Activated T-cell treated with anti-CD3 and anti-CD28 coated beads for 48 hours (primary cell): ENCODE results near the gene RNF212.

ENCODE experiments used
- DNase-seq: peaks from one replicate; pipeline ENCODE4 v3.0.0-alpha.2; 2020; ENCODE audit warnings: low read depth

The RNF212 gene

GRCh38 chr4:1115528-1116293, 2.3 kb upstream of the RNF212 start:
- DNase-seq = no peak

DNA sequence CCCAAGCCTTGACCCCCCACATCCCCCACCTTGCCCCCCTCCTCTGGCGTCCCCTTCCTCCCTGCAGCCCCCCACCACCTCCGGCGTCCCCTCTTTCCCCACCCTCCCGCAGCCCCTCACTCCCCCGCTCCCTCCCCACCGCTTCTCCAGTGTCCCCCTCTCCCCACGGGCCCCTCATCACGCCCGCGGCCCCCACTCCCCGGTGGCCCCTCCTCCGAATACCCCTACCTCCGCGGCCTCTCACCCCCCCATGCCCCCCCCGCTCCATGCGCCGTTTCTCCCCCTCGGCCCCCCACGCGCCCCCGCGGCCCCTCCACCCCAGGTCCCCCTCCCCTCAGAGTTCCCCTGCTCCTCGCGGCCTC, 562 bp downstream of the RNF212 start:
- no peak for DNase-seq

DNA sequence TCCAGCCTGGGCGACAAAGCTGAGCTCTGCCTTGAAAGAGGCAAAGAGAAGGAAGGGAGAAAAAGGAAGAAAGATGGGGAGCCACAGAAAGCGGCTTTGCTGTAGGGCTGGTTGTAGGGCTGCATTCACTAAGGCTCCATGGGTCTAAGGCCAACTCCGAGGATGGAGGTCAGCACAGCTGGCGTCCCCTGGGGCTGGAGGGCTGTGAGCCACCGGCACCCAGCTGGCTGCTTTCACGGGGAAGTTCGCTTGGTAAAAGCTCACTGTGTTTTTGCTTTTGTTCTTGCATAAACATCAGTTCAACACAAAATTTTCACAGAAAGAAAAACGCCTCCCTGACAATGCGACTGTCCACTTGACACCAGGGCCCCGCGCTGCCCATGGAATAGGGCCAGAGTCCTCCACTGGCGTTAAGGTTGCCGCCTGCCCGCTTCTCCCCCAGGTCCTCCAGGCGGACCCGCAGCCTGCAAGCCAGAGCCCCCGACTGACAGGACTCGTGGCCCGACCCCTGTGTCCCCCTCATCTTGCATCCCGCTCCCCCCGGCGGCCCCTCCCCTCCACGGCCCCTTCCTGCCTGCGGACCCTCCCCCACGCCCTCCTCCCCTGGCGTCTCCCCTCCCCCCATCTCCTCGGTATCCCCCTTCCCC, 1.1 kb downstream of the RNF212 start:
- no peak for DNase-seq

- DNase-seq = no peak
These were observed 2.0 kb downstream of the RNF212 start for GRCh38 chr4:1111259-1111809.

DNA sequence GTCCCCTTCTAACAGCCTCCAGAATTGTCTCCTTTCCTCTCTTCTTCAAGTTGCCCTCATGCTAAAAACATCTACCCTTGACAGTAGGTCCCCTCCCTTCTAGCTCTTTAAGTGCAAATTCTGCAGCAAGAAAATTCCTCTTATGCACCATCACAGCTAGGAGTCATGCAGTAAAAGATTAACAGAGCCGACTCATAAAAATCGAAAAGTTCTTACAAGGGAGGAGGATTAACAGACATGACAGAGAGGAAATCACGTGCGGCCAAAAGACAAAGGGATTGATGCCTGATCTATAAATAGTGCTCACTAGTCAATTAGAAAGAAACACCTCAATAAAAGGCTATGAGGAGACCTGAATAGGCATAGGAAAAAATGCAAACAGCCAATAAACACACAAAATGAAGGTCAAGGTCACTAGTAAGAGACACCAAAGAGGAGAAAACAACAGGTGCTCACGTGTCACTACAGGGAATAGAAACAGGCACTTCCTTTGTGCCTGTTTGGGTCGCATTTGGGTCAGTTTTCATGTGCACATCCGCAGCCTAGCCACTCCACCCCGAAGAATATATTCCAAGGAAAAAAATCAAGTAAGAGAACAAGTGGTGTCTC, 3.4 kb downstream of the RNF212 start:
- DNase-seq = no peak

DNA sequence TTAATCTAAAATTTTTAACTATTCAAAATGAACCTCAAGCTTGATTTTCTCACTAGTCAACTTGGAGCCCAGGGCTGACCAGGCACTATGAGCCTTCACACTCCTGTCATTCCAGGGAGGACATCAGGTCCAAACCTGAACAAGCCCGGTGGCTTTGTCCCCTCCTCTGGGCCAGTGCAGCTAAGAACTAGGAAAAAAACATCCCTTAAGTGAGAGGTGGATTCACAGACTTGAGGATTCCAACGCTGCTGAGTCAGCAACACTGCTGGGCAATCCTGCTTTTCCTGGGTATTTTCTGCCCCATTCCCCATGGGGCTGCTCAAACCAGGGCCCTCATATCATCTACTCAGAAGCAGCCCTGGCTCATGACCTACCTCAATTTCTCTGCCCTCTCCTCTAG, 4.0 kb downstream of the RNF212 start:
- no peak for DNase-seq

- DNase-seq = no peak
These were observed 7.7 kb downstream of the RNF212 start for GRCh38 chr4:1105662-1106061.

- DNase-seq = no peak
These were observed 8.3 kb downstream of the RNF212 start for GRCh38 chr4:1105067-1105466.

DNA sequence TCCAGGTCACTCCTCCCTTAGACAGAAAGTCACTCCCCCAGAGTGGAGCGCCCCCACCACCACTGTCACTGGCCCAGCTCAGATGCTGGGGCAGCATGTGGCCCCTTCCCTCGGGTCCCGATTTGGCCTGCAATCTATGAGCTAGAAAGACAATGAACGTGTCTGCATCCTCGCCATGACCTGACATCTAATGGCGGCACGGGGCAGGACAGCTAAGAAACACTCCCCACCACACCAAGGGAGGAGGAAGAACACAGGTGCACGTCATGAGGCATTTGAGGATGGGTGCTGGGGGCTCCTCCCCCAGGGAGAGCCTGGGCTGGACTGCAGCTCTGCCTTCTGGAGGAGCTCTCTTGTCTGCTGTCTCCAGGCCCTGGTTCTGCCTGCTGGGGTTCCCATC, 8.7 kb downstream of the RNF212 start:
- DNase-seq = no peak

DNA sequence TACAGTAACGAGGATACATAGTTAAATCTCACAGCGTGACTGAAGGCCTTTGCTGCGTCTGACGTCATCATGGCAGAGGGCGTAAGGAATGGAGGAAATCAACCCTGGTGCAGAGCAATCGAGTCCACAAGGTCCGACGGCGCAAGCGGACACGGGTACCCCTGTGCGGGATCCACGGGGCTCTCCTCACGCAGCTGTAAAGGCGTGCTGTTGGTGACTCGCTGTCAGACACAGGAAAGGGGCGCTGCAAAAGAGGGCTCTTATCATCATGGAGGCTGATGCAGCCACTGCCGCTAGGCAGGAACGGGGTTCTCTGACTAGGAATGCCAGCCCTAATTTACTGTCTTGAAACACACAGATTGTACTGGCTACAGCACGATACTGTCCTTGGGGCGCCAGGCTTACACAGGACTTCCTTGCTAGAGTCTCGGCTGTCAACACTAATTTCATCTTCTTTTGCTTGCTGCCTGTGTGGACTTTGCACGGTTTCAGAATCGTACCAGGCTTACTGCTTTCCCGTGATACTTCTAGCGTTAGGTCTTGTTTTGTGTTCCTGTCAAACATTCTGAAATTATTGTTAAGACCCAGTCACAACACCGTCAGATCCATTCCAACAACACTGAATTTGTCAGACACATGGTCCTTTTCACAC, 13.6 kb downstream of the RNF212 start:
- DNase-seq = no peak

GRCh38 chr4:1099270-1099669, 14.1 kb downstream of the RNF212 start:
- DNase-seq = no peak

- DNase-seq = no peak
These were observed 14.9 kb downstream of the RNF212 start for GRCh38 chr4:1098311-1098925.

DNA sequence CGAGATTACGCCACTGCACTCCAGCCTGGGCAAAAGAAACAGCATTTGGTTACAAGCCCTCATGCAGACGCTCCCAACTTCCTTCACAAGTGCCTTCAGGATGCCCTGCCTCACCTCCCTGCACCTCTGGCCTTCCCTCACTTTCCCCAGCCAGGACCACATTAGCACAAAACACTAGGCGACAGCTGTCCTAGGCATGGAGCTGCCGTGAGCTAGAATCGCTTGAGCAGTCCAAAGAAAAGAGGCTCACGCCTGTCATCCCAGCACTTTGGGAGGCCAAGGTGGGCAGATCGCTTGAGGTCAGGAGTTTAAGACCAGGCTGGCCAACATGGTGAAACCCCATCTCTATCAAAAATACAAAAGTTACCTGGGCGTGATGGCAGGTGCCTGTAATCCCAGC, 15.8 kb downstream of the RNF212 start:
- DNase-seq = no peak

DNA sequence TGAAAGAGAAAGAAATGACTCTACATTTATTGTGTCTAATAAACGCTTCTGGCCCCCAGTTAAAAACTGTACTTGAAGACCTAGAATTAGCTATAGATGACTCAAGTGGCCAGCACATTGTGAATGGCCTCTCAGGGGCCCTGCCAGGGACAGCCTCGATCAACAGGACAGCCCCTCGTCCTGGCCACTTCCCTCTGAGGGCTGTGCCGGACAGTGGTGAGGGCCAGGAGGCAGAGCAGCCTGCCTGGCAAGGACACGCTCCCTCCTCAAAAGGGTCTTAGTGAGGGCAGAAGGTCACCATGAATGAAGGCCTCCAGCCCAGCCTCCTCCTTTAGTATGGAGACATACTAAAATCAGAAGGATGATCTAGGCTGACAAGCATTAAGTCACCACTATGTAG, 16.5 kb downstream of the RNF212 start:
- no peak for DNase-seq

DNA sequence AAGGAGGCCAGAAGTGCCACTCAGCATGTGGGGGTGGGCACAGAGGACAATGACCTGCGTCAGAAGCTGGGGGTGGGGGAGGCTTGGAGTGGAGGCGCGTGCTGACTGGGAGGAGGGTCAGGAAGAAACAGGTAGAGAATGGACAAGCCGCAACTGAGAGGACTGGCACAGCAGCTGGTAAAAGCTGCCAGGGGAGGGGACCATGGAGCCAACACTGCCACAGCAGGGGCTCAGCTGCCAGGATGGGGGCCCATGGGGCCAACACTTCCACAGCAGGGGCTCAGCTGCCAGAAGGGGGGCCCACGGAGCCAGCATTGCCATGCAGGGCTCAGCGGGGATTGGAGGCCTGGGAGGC, 19.1 kb downstream of the RNF212 start:
- no peak for DNase-seq

DNA sequence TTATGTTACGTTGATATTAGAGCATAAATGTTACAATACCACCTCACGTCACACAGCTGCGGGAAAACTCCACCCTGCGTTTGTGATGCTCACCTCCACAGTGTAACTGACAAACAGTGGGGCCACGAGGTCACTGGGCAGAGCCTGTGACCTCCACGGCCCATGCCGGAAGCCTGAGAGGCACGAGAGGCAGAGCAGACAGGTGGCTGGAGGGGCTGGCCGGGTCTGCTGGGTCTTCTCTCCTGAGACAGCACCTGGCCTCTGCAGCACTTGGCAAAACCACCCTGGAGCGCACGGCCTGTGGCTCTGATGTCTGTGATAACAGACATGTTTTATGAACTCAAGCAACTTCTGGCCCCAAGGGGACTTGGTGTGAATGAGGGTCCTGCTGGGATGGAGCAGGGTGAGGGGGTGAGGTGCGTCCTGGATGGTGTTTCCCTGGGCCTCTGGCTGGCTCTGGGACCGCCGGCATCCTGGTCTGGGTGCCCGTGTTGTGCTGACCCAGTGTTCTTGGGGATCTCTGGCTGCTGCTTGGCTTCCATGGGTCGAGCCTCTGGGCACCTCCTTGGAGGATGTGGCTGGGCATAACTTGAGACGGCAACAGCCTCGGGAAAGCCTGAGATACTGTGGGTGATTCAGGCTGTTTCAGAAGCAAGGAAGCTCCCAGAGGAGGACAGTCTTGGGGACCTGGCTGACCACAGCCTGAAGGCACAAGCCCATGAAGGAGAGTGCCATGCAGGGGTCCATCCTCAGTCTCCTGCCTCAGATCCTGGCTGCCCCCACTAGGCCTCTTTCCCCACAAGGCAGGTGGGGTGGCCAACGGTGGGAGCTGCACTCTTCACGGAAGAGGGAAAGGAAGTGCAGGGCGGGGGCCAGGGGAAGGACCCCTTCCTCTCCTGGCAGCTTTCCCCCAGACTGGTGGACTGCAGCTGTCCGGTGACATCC, 19.7 kb downstream of the RNF212 start:
- no peak for DNase-seq

DNA sequence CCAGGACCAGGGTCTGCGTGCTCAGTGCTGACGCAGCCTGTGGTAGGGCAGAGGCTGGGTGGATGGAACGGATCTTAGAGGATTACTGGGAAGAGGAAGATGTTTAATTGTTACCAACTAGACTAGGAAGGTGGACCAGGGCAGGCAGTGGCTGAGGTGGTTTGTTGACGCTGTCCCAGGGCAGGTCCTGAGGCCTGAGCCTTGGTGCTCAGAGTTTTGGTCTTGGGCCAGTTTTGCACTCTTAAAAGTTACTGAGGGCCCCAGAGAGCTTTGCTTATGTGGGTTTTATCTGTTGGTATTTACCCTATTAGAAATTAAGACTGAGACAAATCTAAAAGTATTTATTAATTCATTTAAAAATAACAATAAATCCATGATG, 20.4 kb downstream of the RNF212 start:
- no peak for DNase-seq

DNA sequence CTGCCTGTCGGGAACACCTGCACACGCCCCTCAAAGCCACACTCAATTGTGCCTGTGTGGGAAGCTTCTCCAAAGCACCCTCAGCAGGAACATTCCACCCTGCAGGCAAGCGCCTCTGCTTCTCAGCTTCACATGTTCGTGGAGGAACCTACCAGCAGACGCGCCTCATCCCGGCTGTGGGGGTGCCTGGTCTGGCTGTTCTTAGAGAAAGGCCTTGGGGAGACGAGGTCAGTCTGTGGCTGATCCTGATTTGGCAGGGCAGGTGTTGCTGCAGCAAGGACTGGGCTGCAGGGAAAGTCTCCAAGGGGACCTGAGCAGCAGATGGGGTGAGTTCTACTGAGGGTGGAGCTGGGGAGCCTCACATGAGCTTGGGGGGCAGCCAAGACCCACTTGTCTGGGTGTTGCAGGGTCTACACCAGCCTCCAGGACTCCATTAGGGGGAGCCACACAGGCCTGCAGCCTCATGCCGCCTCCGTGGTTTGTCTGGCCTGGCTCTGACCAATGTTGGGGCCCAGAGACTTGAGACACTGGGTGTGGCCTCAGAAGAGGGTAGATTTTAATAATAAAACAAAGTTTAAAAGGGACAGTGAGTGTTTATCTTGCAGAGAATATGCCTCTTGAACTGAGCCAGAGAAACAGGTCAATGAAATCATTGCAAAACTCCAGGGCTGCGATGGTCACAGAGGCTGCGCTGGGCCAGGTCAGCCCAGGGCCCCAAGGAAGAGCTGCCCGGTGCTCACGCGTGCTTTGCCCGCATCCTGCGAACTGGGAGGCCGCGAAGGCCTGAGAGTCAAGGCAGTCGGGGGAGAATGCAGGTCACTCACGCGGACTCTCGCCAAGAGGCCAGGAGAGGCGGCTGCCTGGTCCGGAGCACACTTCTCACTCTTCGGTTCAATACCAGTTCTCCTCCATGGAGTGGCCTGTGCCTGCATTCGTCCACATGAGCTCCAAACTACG, 21.1 kb downstream of the RNF212 start:
- no peak for DNase-seq

GRCh38 chr4:1091561-1091995, 21.8 kb downstream of the RNF212 start:
- no peak for DNase-seq
